SK-N-MC (cell line): ENCODE measurements around the gene RAB3GAP1.

ENCODE experiments used
- DNase-seq: peaks from one replicate; pipeline ENCODE4 v3.0.0-alpha.2; 2011; ENCODE audit warnings: low read depth, low spot score
- H3K27ac ChIP-seq: fragments of 200-600 bp; sonication (generic); 2 replicates; pipeline ENCODE4 v1.5.1; 2016; ENCODE audit warnings: mixed run types
- H3K36me3 ChIP-seq: fragments of 200-600 bp; sonication (generic); 2 replicates; pipeline ENCODE4 v1.6.1; 2017; ENCODE audit warnings: antibody characterized with exemption, low read length, mixed read lengths; ENCODE audit not compliant: insufficient read depth
- H3K4me3 ChIP-seq: fragments of 200-600 bp; sonication (generic); 2 replicates; pipeline ENCODE4 v1.5.1; 2016
- H3K9ac ChIP-seq: fragments of 200-600 bp; sonication (generic); 2 replicates; pipeline ENCODE4 v1.8.0; 2017; ENCODE audit warnings: mixed run types, mixed read lengths; ENCODE audit not compliant: insufficient read length
- H3K9me3 ChIP-seq: fragments of 200-600 bp; sonication (generic); 2 replicates; pipeline ENCODE4 v1.6.1; 2017; ENCODE audit warnings: low read depth, mild to moderate bottlenecking, antibody characterized with exemption, low read length, moderate library complexity, mixed read lengths
- EZH2 ChIP-seq: fragments of 200-600 bp; sonication (generic); IDR thresholded peaks from one replicate; pipeline ENCODE4 v1.6.1; 2017; ENCODE audit warnings: antibody characterized with exemption
- FOXP2 ChIP-seq: optimal IDR thresholded peaks from 2 replicates; pipeline ENCODE3; 2011; ENCODE audit warnings: mild to moderate bottlenecking, moderate library complexity; ENCODE audit not compliant: insufficient read depth; ENCODE audit errors: extremely low read length, control extremely low read depth
- POLR2AphosphoS5 ChIP-seq: IDR thresholded peaks from 2 replicates; pipeline ENCODE4 v1.6.1; 2012; ENCODE audit warnings: mild to moderate bottlenecking, low read depth, low read length, borderline replicate concordance

RAB3GAP1 gene

DNA sequence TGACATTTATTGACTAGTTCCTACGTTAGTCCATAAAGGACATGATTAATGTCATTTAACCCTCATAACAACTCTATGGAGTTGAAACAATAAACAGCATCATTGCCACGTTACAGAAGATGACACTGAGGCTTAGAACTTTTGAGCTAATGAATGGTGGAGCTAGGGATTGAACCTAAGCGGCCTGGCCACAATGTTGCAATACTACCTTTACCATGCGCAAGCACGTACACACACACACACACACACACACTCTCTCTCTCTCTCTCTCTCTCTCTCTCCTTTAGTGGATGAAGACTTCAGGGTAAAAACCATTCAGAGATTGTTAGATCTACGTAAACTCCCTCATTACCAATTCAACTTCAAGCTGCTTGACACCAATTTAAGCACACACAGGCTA is 4.0 kb upstream of the RAB3GAP1 start:
- H3K4me3 ChIP-seq, result no peak overlapping the region
- no peaks in the 10 kb centered on the region for H3K9me3 ChIP-seq
- no peak for DNase-seq
- no peak overlapping the region for H3K9ac ChIP-seq
- no peaks in the 10 kb centered on the region for H3K36me3 ChIP-seq
- no peak for TF ChIP-seq EZH2
- no peak for TF ChIP-seq FOXP2
- TF ChIP-seq POLR2AphosphoS5, result no peak
- H3K27ac ChIP-seq, result no peak overlapping the region

- no peak for TF ChIP-seq POLR2AphosphoS5
- TF ChIP-seq EZH2, result no peak
- Histone ChIP-seq H3K4me3 (no peak overlapping the region), H3K9me3 (no peaks in the 10 kb centered on the region), H3K9ac (no peak overlapping the region), H3K27ac (no peak overlapping the region), H3K36me3 (0 out of 2 replicates have a peak, but pooled peaks cover 3% of the 10 kb centered on the region)
- DNase-seq, result no peak
These were observed 2.0 kb upstream of the RAB3GAP1 start for GRCh38 chr2:135050132-135050531.

DNA sequence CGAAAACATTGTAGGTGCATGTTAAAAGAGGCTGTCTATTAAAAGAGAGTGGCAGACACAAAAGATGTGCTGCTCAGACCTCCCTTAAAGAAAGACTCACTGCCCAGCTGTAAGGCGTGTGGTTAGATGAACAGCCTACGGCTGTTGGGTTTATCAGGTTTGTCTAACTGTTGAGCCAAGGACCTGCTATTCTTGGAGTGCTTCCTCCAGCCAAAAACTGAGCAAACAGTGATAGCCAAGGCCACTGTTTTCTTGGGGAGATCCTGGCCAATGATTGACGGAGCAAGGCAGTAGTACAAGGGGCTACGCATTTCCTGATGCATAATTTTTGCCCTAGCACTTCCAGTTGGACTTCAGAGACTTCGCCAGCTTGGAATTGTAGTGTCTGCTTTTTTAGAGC is 1.4 kb upstream of the RAB3GAP1 start:
- H3K27ac ChIP-seq, result no peak overlapping the region

GRCh38 chr2:135052997-135053474 is 944 bp downstream of the RAB3GAP1 start:
- Histone ChIP-seq H3K27ac (no peak overlapping the region), H3K9ac (peak overlapping the region; percentile 98), H3K4me3 (peak overlapping the region; percentile 95), H3K36me3 (peaks cover 18% of the 10 kb centered on the region), H3K9me3 (no peaks in the 10 kb centered on the region)
- DNase-seq, result no peak
- TF ChIP-seq FOXP2 (no peak), POLR2AphosphoS5 (no peak), EZH2 (no peak)

More for the DNA sequence above, 1.4 kb upstream of the RAB3GAP1 start:
- H3K9ac ChIP-seq, result no peak overlapping the region
- no peak overlapping the region for H3K4me3 ChIP-seq
- H3K36me3 ChIP-seq, result 0 out of 2 replicates have a peak, but pooled peaks cover 6% of the 10 kb centered on the region
- TF ChIP-seq EZH2 (no peak), POLR2AphosphoS5 (no peak), FOXP2 (no peak)
- H3K9me3 ChIP-seq, result no peaks in the 10 kb centered on the region
- no peak for DNase-seq

DNA sequence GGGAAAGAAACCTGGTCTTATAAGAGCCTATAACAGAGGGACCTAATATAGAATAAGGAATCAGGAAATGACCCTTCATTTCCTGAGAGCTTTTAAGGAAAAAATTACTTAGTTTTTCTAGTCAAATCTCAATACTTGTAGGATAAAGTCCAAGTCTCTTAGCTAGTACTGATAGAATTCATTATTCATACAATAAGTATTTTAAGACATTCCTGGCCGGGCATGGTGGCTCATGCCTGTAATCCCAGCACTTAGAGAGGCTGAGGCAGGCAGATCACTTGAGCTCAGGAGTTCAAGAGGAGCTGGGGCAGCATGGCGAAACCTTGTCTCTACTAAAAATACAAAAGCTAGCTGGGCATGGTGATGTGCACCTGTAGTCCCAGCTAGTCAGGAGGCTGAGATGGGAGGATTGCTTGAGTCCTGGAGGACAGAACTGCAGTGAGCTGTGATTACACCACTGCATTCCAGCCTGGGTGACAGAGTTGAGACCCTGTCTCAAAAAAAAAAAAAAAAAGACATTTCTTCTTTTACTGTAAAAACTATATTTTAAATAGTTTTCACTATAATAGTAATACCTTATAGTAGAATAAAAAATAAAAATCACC is 3.2 kb downstream of the RAB3GAP1 start:
- no peak for TF ChIP-seq EZH2
- no peak for TF ChIP-seq POLR2AphosphoS5
- no peak for TF ChIP-seq FOXP2

GRCh38 chr2:135056790-135057189 is 4.7 kb downstream of the RAB3GAP1 start:
- Histone ChIP-seq H3K27ac (peak overlapping the region; percentile 48; the same call in 1 of the 2 replicates), H3K9me3 (no peaks in the 10 kb centered on the region), H3K9ac (no peak overlapping the region), H3K4me3 (no peak overlapping the region), H3K36me3 (peaks cover 45% of the 10 kb centered on the region)
- TF ChIP-seq EZH2, result no peak
- TF ChIP-seq FOXP2, result no peak
- no peak for TF ChIP-seq POLR2AphosphoS5
- no peak for DNase-seq

More for the DNA sequence above, 3.2 kb downstream of the RAB3GAP1 start:
- H3K36me3 ChIP-seq, result peaks cover 31% of the 10 kb centered on the region
- H3K27ac ChIP-seq, result peak overlapping the region; percentile 45
- no peaks in the 10 kb centered on the region for H3K9me3 ChIP-seq
- no peak overlapping the region for H3K4me3 ChIP-seq
- no peak for DNase-seq
- H3K9ac ChIP-seq, result peak overlapping the region; percentile 6

DNA sequence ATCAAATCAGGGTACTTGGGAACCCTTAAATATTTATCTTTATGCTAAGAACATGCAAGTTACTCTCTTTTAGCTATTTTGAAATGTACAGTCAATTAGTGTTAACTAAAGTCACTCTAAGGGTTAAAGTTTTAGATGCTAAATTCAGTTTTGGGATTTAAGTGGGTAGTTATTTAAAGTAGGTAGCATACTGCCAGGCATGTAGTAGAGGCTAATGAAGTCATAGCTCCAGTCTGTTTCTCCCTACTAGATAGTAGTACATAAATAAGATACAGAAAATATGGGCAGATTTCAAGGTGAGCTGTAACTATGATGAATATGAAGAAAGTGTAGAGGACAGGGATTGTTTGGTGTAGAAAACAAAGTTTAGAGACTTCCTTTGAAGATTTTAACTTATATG is 7.5 kb downstream of the RAB3GAP1 start:
- TF ChIP-seq POLR2AphosphoS5 (no peak), FOXP2 (no peak), EZH2 (no peak)
- H3K27ac ChIP-seq, result no peak overlapping the region
- peaks cover 71% of the 10 kb centered on the region for H3K36me3 ChIP-seq
- no peak for DNase-seq
- no peak overlapping the region for H3K4me3 ChIP-seq
- H3K9me3 ChIP-seq, result peaks cover 7% of the 10 kb centered on the region; the same call in 1 of the 2 replicates
- H3K9ac ChIP-seq, result no peak overlapping the region

GRCh38 chr2:135063210-135063609 is 11.1 kb downstream of the RAB3GAP1 start:
- H3K9ac ChIP-seq, result no peak overlapping the region
- H3K9me3 ChIP-seq, result peaks cover 7% of the 10 kb centered on the region; the same call in 1 of the 2 replicates
- no peak overlapping the region for H3K27ac ChIP-seq
- DNase-seq, result no peak
- TF ChIP-seq POLR2AphosphoS5, result no peak
- no peak for TF ChIP-seq FOXP2
- no peak for TF ChIP-seq EZH2
- H3K4me3 ChIP-seq, result no peak overlapping the region
- peaks cover 79% of the 10 kb centered on the region for H3K36me3 ChIP-seq

- no peak for DNase-seq
- H3K36me3 ChIP-seq, result peaks cover 82% of the 10 kb centered on the region
- H3K9ac ChIP-seq, result no peak overlapping the region
- H3K27ac ChIP-seq, result no peak overlapping the region
- H3K4me3 ChIP-seq, result no peak overlapping the region
- H3K9me3 ChIP-seq, result peaks cover 7% of the 10 kb centered on the region; the same call in 1 of the 2 replicates
- TF ChIP-seq POLR2AphosphoS5 (no peak), FOXP2 (no peak), EZH2 (no peak)
These were observed 12.1 kb downstream of the RAB3GAP1 start for GRCh38 chr2:135064149-135064548.
